ENCODE measurements around the gene COPS3.

DNA sequence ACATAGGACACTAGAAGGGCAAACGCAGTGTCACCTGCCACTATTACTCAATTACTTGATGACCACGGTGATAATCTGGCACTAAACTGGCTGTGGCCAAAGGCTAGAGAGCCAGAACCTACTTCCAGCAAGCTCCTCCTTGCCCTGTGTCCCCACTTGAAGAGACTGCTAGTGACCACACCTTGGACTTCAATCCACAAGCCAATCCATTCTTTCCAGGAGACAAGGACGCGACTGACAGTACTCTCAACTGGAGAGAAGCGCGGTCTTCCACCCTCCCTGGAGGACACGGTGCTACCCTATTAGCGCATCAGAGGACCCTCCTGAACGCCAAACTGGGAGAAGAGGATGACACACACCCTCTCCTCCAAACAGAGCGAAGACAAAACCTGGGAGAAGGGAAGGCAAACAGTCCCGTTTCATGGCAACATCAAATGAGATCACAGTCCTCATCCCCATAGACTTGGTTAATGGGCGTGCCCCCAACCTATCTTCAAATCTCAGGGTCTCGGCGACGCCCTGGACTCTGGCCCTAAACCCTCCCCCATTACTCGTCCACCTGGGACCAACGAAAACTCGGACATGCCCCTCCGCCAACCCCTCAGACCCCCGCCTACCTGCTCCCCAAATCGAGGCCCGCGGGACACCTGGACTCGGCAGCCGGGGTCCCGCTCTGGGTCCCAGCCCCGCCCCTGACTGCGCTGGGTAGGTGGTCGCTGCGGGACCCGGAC is 44.6 kb downstream of the COPS3 start:
- no peak for TF ChIP-seq CTCF (IDR thresholded peaks at IDR 0.05)
- no peak for TF ChIP-seq POLR2A (IDR thresholded peaks at IDR 0.05)
